HG03139 (cell line): ENCODE measurements around the gene ASPHD1.
A peak's percentile ranks its signal among the peaks of the same experiment; 100 is the strongest.
"Not testable (repeated sequence)": the region's sequence is repeated elsewhere in the genome, so short reads cannot be mapped to it uniquely, and the experiment has no call there.

Source experiments
- ATAC-seq: cut with Tn5 transposase; IDR thresholded peaks from one replicate; pipeline ENCODE4 v1.9.1; 2021; ENCODE audit not compliant: unreplicated experiment

The ASPHD1 gene

GRCh38 chr16:29907973-29908372 is 7.7 kb downstream of the ASPHD1 start:
- ATAC-seq: no peak

- no peak for ATAC-seq
These were observed 8.5 kb downstream of the ASPHD1 start for GRCh38 chr16:29908719-29909220.

GRCh38 chr16:29909391-29909790 is 9.1 kb downstream of the ASPHD1 start:
- ATAC-seq: no peak

- not testable (repeated sequence) for ATAC-seq
These were observed 9.6 kb downstream of the ASPHD1 start for GRCh38 chr16:29909851-29910250.

GRCh38 chr16:29910819-29911675 is 10.8 kb downstream of the ASPHD1 start:
- ATAC-seq: no peak

- no peak for ATAC-seq
These were observed 11.4 kb downstream of the ASPHD1 start for GRCh38 chr16:29911676-29912010.

- ATAC-seq: no peak
These were observed 11.8 kb downstream of the ASPHD1 start for GRCh38 chr16:29912087-29912486.

- no peak for ATAC-seq
These were observed 13.2 kb downstream of the ASPHD1 start for GRCh38 chr16:29913514-29913913.

GRCh38 chr16:29915590-29916247 is 15.4 kb downstream of the ASPHD1 start:
- ATAC-seq: no peak

GRCh38 chr16:29916979-29917378 is 16.7 kb downstream of the ASPHD1 start:
- no peak for ATAC-seq

GRCh38 chr16:29920288-29921033 is 20.2 kb downstream of the ASPHD1 start:
- no peak for ATAC-seq

- no peak for ATAC-seq
These were observed 20.7 kb downstream of the ASPHD1 start for GRCh38 chr16:29921034-29921385.

GRCh38 chr16:29922326-29922725 is 22.0 kb downstream of the ASPHD1 start:
- no peak for ATAC-seq

- no peak for ATAC-seq
These were observed 22.8 kb downstream of the ASPHD1 start for GRCh38 chr16:29922986-29923501.

GRCh38 chr16:29925105-29925756 is 24.9 kb downstream of the ASPHD1 start:
- no peak for ATAC-seq

GRCh38 chr16:29925781-29926710 is 25.8 kb downstream of the ASPHD1 start, which contains the start of gene KCTD13:
Gene KCTD13 (minus strand): TSS chr16:29926226. CDS start chr16:29926033, 193 bp downstream.
- peak; percentile 66 for ATAC-seq

- no peak for ATAC-seq
These were observed 26.4 kb downstream of the ASPHD1 start for GRCh38 chr16:29926711-29927052.

- no peak for ATAC-seq
These were observed 27.0 kb downstream of the ASPHD1 start for GRCh38 chr16:29927070-29927905.

GRCh38 chr16:29931750-29932149 is 31.5 kb downstream of the ASPHD1 start:
- ATAC-seq: not testable (repeated sequence)
